OCI-LY7 (cell line): ENCODE data around the gene HOXA7. TPM values are rescaled to one million over a fixed set of nuclear protein-coding genes. Genes with fewer than 3 reads are reported as not detected.

Experiments
- BruUV-seq: library from RNA; stranded (reverse); fragments of 400-500 nt; replicated peaks from 2 replicates; lab custom pipeline; 2021; lab: Mats Ljungman, UMichigan
- CTCF ChIA-PET: fragments of 300-600 bp; sonication (Branson Sonifier 250); formaldehyde crosslinking; loops from one replicate; lab custom pipeline; 2022; ENCODE audit warnings: antibody characterized with exemption; ENCODE audit not compliant: unreplicated experiment; lab: Charles Lee
- POLR2A ChIA-PET: fragments of 300-600 bp; sonication (Branson Sonifier 250); formaldehyde crosslinking; loops from one replicate; lab custom pipeline; 2022; ENCODE audit warnings: antibody characterized with exemption; lab: Charles Lee
- DNase-seq: peaks from one replicate; pipeline ENCODE4 v3.0.0-alpha.2; 2015; ENCODE audit warnings: low spot score
- H2AFZ ChIP-seq: fragments of 200-600 bp; sonication (generic), shearing (Covaris generic); 2 replicates; pipeline ENCODE4 v1.6.1; 2014; ENCODE audit warnings: mild to moderate bottlenecking, antibody characterized with exemption, low read length, moderate library complexity
- H3K27ac ChIP-seq: fragments of 200-600 bp; sonication (generic); 2 replicates; pipeline ENCODE4 v1.5.1; 2014; ENCODE audit warnings: mixed run types, low read depth, mild to moderate bottlenecking, moderate library complexity, low read length, inconsistent platforms; ENCODE audit not compliant: poor library complexity, severe bottlenecking
- H3K36me3 ChIP-seq: fragments of 200-600 bp; sonication (generic); 2 replicates; pipeline ENCODE4 v1.6.1; 2014; ENCODE audit warnings: mild to moderate bottlenecking, antibody characterized with exemption, low read length, moderate library complexity, mixed read lengths; ENCODE audit not compliant: insufficient read depth
- H3K4me1 ChIP-seq: fragments of 200-600 bp; sonication (generic); 2 replicates; pipeline ENCODE4 v1.5.1; 2014; ENCODE audit warnings: mild to moderate bottlenecking, low read length; ENCODE audit not compliant: insufficient read depth, poor library complexity, severe bottlenecking
- H3K4me2 ChIP-seq: fragments of 200-600 bp; sonication (generic); 2 replicates; pipeline ENCODE4 v1.6.1; 2014; ENCODE audit warnings: mild to moderate bottlenecking, low read length
- H3K4me3 ChIP-seq: fragments of 200-600 bp; sonication (generic); 2 replicates; pipeline ENCODE4 v1.5.1; 2014; ENCODE audit warnings: mild to moderate bottlenecking, low read depth, low read length; ENCODE audit not compliant: poor library complexity, severe bottlenecking
- H3K79me2 ChIP-seq: fragments of 200-600 bp; sonication (generic); 2 replicates; pipeline ENCODE4 v1.6.1; 2016; ENCODE audit warnings: low read depth, mild to moderate bottlenecking, low read length, moderate library complexity, mixed read lengths; ENCODE audit not compliant: insufficient read depth
- H3K9me2 ChIP-seq: fragments of 200-600 bp; sonication (generic); 2 replicates; pipeline ENCODE4 v1.6.1; 2016; ENCODE audit warnings: mild to moderate bottlenecking, low read length, mixed read lengths; ENCODE audit not compliant: insufficient read depth
- H3K9me3 ChIP-seq: fragments of 200-600 bp; sonication (generic); 2 replicates; pipeline ENCODE4 v1.6.1; 2014; ENCODE audit warnings: mild to moderate bottlenecking, mixed run types, low read length, mixed read lengths
- H4K20me1 ChIP-seq: fragments of 200-600 bp; sonication (generic); 2 replicates; pipeline ENCODE4 v1.6.1; 2014; ENCODE audit warnings: mild to moderate bottlenecking, antibody characterized with exemption, low read length, moderate library complexity, mixed read lengths; ENCODE audit not compliant: insufficient read depth
- EZH2phosphoT487 ChIP-seq: fragments of 200-600 bp; sonication (generic); IDR thresholded peaks from 2 replicates; pipeline ENCODE4 v1.6.1; 2018; ENCODE audit warnings: low read depth, borderline replicate concordance, mild to moderate bottlenecking, mixed run types, antibody characterized with exemption, low read length, moderate library complexity, mixed read lengths
- intact Hi-C: fragments of 100-400 bp; cut with micrococcal nuclease; formaldehyde crosslinking; loops from one replicate; pipeline ENCODE4 v1.10.0; 2022; ENCODE audit not compliant: unreplicated experiment
- total RNA-seq, 2 experiments: library from RNA; depleted of rRNA in 1 of 2; stranded (reverse); fragments of >200 nt in 1 of 2; shearing (Covaris generic) in 1 of 2; gene quantifications; 2 replicates each; pipeline ENCODE4 v1.2.3, GENCODE V29; 2014 to 2022
- TF ChIP-seq, protein P1 (sequence below): fragments of 200-600 bp; sonication (generic); conservative IDR thresholded peaks from 2 replicates; pipeline ENCODE4 v1.5.1; 2014; ENCODE audit warnings: mild to moderate bottlenecking, antibody characterized with exemption, low read length, moderate library complexity, mixed read lengths

The HOXA7 gene
- total RNA-seq, 2 experiments from 2014 or later, result 1.2 to 6.0 TPM

DNA sequence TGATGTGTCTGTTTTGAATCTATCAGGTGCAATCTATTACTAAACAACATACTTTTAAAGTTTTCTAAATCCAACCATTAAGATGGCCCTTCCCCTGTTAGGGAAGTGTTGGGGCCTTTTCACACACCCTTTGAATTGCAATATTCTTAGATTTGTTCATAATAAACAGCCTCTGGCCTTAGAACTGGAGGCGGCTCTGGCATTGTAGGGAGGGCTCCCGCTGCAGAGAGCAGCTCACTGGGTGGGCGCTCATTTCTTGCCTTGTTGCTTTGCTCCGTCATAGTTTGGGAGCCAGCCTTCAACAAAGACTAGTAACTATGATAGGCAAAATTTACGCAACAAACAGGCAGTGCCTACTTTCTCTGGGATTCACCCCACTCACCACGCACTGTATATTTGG, 21.9 kb upstream of the HOXA7 start:
- POLR2A ChIA-PET, result interaction anchor here (0.5 to 0.6 kb wide), 2 partner anchors 312 to 330 kb away, joined by 4 read pairs; no protein-coding TSS in a partner anchor

DNA sequence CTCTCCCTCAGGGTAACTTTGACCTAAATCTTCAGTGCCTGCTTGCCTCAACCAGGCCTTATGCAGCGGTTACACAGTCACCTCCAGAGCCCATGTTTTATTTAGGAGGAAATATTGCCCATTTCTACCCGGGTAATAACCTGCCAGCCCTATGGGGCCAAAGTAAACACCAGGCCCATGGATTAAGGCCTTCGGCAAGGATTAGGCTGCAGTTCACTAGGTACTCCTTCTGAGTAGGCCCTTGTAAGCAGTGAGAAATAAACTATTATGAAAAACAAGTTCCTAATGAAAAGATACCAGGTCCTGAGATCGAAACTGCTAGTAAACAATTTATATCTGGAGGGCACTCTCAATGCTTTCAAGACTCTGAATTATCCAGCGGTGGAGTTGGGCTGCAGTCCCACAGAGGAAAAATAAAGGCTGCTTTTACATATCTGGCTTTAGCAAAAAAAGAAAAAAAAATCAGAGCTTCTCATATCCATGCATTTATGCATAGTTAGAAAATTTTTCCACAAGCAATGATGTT, 21.4 kb upstream of the HOXA7 start:
- no peak overlapping the region for H3K4me2 ChIP-seq
- intact Hi-C loops, result no loop called here
- H3K36me3 ChIP-seq, result no peaks in the 10 kb centered on the region
- no TSS peak for BruUV-seq
- H3K27ac ChIP-seq, result no peak overlapping the region
- H3K4me1 ChIP-seq, result no peaks in the 10 kb centered on the region
- ChIA-PET POLR2A (interaction anchor here (0.6 kb wide), 2 partner anchors 329 to 1555 kb away, joined by 3 to 4 read pairs; no protein-coding TSS in a partner anchor), CTCF (no interaction called here)
- DNase-seq, result no peak
- no peaks in the 10 kb centered on the region for H4K20me1 ChIP-seq
- H3K79me2 ChIP-seq, result no peaks in the 10 kb centered on the region
- no peaks in the 10 kb centered on the region for H3K9me3 ChIP-seq
- H3K9me2 ChIP-seq, result no peaks in the 10 kb centered on the region
- TF ChIP-seq, protein P1, sequence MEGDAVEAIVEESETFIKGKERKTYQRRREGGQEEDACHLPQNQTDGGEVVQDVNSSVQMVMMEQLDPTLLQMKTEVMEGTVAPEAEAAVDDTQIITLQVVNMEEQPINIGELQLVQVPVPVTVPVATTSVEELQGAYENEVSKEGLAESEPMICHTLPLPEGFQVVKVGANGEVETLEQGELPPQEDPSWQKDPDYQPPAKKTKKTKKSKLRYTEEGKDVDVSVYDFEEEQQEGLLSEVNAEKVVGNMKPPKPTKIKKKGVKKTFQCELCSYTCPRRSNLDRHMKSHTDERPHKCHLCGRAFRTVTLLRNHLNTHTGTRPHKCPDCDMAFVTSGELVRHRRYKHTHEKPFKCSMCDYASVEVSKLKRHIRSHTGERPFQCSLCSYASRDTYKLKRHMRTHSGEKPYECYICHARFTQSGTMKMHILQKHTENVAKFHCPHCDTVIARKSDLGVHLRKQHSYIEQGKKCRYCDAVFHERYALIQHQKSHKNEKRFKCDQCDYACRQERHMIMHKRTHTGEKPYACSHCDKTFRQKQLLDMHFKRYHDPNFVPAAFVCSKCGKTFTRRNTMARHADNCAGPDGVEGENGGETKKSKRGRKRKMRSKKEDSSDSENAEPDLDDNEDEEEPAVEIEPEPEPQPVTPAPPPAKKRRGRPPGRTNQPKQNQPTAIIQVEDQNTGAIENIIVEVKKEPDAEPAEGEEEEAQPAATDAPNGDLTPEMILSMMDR, result no peak
- TF ChIP-seq EZH2phosphoT487, result no peak
- no peak overlapping the region for H3K4me3 ChIP-seq
- H2AFZ ChIP-seq, result no peak overlapping the region

More for the DNA sequence above, 21.9 kb upstream of the HOXA7 start:
- H3K9me3 ChIP-seq, result no peaks in the 10 kb centered on the region
- no peaks in the 10 kb centered on the region for H3K9me2 ChIP-seq
- no peaks in the 10 kb centered on the region for H3K36me3 ChIP-seq
- no peaks in the 10 kb centered on the region for H3K4me1 ChIP-seq
- BruUV-seq, result no TSS peak
- CTCF ChIA-PET, result no interaction called here
- no peaks in the 10 kb centered on the region for H4K20me1 ChIP-seq
- TF ChIP-seq EZH2phosphoT487, result no peak
- intact Hi-C loops, result no loop called here
- H3K4me3 ChIP-seq, result no peak overlapping the region
- H2AFZ ChIP-seq, result no peak overlapping the region
- H3K4me2 ChIP-seq, result no peak overlapping the region
- no peaks in the 10 kb centered on the region for H3K79me2 ChIP-seq
- DNase-seq, result no peak
- no peak overlapping the region for H3K27ac ChIP-seq

DNA sequence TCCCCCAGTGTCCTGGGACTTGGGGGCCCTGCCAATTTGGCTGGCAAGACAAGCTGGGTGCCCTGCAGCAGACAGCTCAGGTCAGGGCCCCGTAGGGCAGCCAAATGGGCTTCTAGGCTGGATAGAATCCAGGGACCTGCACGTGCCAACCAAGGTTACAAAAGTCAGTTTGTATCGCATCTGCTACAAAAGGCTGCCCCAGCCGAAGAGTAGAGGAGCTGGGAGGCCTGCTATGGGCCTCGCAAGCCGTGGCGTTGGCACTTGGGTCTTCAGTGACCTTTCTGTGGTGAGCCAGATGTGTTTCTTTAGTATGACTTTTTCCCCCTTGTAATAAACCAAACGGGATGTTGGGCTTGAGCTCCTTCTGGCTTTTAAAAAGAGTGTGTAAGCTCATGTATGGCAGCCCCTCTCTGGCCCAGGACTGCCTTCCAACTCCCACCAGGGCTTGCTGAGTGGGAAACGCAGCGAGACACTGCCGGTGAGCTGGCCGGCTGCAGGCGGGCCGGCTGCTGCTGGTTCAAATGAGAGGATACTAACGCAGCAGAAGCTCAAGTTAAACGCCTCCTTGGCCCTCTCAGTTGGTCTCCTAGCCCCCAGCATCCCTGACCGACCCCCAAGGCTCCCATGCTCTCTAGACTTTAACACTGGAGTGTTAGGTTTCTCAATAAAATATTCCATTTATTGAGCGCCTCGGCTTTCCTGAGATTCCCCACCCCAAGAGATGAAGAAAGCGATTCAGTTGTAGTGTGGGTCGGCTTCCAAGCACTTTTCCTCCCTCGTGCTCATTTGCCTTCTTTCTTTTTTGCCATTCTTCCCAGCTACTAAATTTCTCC, 20.7 kb upstream of the HOXA7 start:
- POLR2A ChIA-PET, result interaction anchor here (0.6 kb wide), 1 partner anchor 1555 kb away, joined by 3 read pairs; no protein-coding TSS in a partner anchor

More for the DNA sequence above, 20.7 kb upstream of the HOXA7 start:
- no peak for TF ChIP-seq EZH2phosphoT487
- TF ChIP-seq, protein P1, result no peak
- H3K9me3 ChIP-seq, result no peaks in the 10 kb centered on the region
- H3K4me2 ChIP-seq, result no peak overlapping the region
- H3K36me3 ChIP-seq, result no peaks in the 10 kb centered on the region
- no peak for DNase-seq
- no peak overlapping the region for H3K27ac ChIP-seq
- BruUV-seq, result no TSS peak
- no peaks in the 10 kb centered on the region for H3K79me2 ChIP-seq
- H3K4me1 ChIP-seq, result no peaks in the 10 kb centered on the region
- H3K9me2 ChIP-seq, result no peaks in the 10 kb centered on the region
- CTCF ChIA-PET, result no interaction called here
- H4K20me1 ChIP-seq, result no peaks in the 10 kb centered on the region
- no peak overlapping the region for H2AFZ ChIP-seq
- intact Hi-C loops, result no loop called here
- no peak overlapping the region for H3K4me3 ChIP-seq
